HepG2 (cell line): ENCODE results near the gene FAM53C. TPM values are rescaled to one million over a fixed set of nuclear protein-coding genes. Genes with fewer than 3 reads are reported as not detected.

Experiments
- EED ChIP-seq: sonication (generic); formaldehyde crosslinking; IDR thresholded peaks from 2 replicates; pipeline ENCODE4 v1.5.0; 2020; ENCODE audit warnings: mild to moderate bottlenecking, missing genetic modification reagents
- HOXA5 ChIP-seq: sonication (generic); formaldehyde crosslinking; IDR thresholded peaks from 2 replicates; pipeline ENCODE4 v1.4.0; 2020; ENCODE audit warnings: missing genetic modification reagents
- RFXAP ChIP-seq: sonication (generic); formaldehyde crosslinking; IDR thresholded peaks from 2 replicates; pipeline ENCODE4 v1.4.0; 2020; ENCODE audit warnings: missing genetic modification reagents, borderline replicate concordance
- THAP11 ChIP-seq: IDR thresholded peaks from 2 replicates; pipeline ENCODE4 v1.6.1; 2016; ENCODE audit warnings: missing biosample characterization, missing genetic modification reagents
- ZNF232 ChIP-seq: sonication (generic); formaldehyde crosslinking; IDR thresholded peaks from 2 replicates; pipeline ENCODE4 v1.4.0; 2020; ENCODE audit warnings: missing genetic modification reagents, borderline replicate concordance
- ZNF598 ChIP-seq: sonication (generic); formaldehyde crosslinking; IDR thresholded peaks from 2 replicates; pipeline ENCODE4 v1.5.1; 2020; ENCODE audit warnings: mild to moderate bottlenecking, missing genetic modification reagents, borderline replicate concordance
- ZNF883 ChIP-seq: sonication (generic); formaldehyde crosslinking; IDR thresholded peaks from 2 replicates; pipeline ENCODE4 v1.5.1; 2020; ENCODE audit warnings: mild to moderate bottlenecking, missing genetic modification reagents; ENCODE audit errors: not compliant biosample characterization
- polyA plus RNA-seq, 8 experiments: library from polyadenylated mRNA; depleted of rRNA in 3 of 8; stranded (reverse) in 7 of 8; unstranded in 1 of 8; fragments of >200 nt; fragmentation: Illumina TruSeq in 4 of 8; extraction: Trizol in 4 of 8; gene quantifications; 2 replicates each; pipeline versions ENCODE4 v1.2.1 to v1.2.3, GENCODE V29; 2011 to 2016; ENCODE audit warnings: low read depth in 4 of 8, missing spikeins in 1 of 8, mixed read lengths in 1 of 8; ENCODE audit not compliant: insufficient read depth in 1 of 8
- total RNA-seq, 5 experiments: library from RNA; depleted of rRNA; stranded (reverse); fragments of >200 nt; fragmentation: Illumina TruSeq; extraction: Trizol; gene quantifications; 2 replicates each; pipeline ENCODE4 v1.2.3, GENCODE V29; 2016; ENCODE audit warnings: low read depth in 1 of 5
- TF ChIP-seq, protein P1 (sequence below): sonication (generic); formaldehyde crosslinking; IDR thresholded peaks from 2 replicates; pipeline ENCODE4 v1.4.0; 2020; ENCODE audit warnings: mild to moderate bottlenecking, missing genetic modification reagents
- TF ChIP-seq, protein P2 (sequence below): IDR thresholded peaks from 2 replicates; pipeline ENCODE4 v1.6.1; 2012; ENCODE audit warnings: inconsistent platforms
- TF ChIP-seq, protein P3 (sequence below): sonication (generic); formaldehyde crosslinking; IDR thresholded peaks from 2 replicates; pipeline ENCODE4 v1.8.0; 2022; ENCODE audit warnings: mild to moderate bottlenecking, missing genetic modification reagents, moderate library complexity
- TF ChIP-seq, protein P4 (sequence below): sonication (generic); formaldehyde crosslinking; IDR thresholded peaks from 2 replicates; pipeline ENCODE4 v1.5.1; 2020; ENCODE audit warnings: missing genetic modification reagents, mild to moderate bottlenecking, borderline replicate concordance
- TF ChIP-seq, protein P5 (sequence below): sonication (generic); formaldehyde crosslinking; IDR thresholded peaks from 2 replicates; pipeline ENCODE4 v1.5.1; 2020; ENCODE audit warnings: missing genetic modification reagents, mild to moderate bottlenecking, borderline replicate concordance
- TF ChIP-seq, protein P6 (sequence below): sonication (generic); formaldehyde crosslinking; IDR thresholded peaks from 2 replicates; pipeline ENCODE4 v1.4.0; 2020; ENCODE audit warnings: missing genetic modification reagents, mild to moderate bottlenecking, borderline replicate concordance

The FAM53C gene
- total and polyA plus RNA-seq, 2 of the 13 experiments (the other 11 are each of a cell fraction or from before 2014, with no cell fraction given), result 26.9 to 30.1 TPM

DNA sequence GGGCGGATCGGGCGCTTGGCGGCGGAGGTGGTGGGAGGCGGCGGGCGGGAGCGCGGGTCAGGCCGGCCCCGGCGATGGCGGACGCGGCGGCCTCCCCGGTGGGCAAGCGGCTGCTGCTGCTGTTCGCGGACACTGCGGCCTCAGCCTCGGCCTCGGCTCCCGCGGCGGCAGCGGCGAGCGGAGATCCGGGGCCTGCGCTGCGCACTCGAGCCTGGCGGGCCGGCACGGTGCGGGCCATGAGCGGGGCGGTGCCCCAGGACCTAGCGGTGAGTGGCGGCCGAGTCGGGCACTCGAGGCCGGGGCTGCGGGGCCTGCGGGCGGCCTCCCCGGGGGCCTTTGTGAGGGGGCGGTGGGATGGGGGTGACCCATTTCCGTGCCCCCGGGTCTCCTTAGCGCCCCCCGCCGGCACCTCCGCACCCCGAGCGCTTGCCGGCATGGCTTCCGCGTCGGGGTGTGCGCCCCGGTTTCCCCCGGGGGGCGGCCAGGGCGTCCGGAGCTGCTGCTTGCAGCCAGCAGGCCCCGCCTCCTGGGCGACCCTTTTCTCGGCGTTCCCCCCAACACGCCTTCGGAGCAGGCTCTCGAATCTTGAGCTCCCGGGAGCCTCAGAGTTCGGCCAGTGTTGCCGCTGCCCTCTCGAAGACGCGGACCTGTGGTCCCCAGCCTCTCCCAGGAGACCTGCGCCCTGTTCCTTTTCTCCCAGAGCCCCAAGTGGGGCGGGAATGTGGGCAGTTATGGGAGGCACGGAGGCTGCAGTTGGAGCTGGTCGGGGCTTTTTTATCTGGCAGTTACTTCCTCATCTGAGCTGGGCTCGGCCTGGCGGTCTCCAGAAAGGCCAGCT is 14.9 kb downstream of the FAM53C start (continued):
- peak; percentile 31; the same call in 1 of the 2 replicates for TF ChIP-seq HOXA5
- TF ChIP-seq THAP11 (CRISPR knock-in tag), result 0 out of 2 replicates have a peak, but pooled peaks have one; percentile 18
- TF ChIP-seq, protein P1, sequence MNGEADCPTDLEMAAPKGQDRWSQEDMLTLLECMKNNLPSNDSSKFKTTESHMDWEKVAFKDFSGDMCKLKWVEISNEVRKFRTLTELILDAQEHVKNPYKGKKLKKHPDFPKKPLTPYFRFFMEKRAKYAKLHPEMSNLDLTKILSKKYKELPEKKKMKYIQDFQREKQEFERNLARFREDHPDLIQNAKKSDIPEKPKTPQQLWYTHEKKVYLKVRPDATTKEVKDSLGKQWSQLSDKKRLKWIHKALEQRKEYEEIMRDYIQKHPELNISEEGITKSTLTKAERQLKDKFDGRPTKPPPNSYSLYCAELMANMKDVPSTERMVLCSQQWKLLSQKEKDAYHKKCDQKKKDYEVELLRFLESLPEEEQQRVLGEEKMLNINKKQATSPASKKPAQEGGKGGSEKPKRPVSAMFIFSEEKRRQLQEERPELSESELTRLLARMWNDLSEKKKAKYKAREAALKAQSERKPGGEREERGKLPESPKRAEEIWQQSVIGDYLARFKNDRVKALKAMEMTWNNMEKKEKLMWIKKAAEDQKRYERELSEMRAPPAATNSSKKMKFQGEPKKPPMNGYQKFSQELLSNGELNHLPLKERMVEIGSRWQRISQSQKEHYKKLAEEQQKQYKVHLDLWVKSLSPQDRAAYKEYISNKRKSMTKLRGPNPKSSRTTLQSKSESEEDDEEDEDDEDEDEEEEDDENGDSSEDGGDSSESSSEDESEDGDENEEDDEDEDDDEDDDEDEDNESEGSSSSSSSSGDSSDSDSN (CRISPR knock-in tag), result peak; percentile 98; the same call in 1 of the 2 replicates
- 0 out of 2 replicates have a peak, but pooled peaks have one; percentile 4 for TF ChIP-seq RFXAP (CRISPR knock-in tag)
- peak; percentile 41; the same call in 1 of the 2 replicates for TF ChIP-seq ZNF232
- TF ChIP-seq, protein P2, sequence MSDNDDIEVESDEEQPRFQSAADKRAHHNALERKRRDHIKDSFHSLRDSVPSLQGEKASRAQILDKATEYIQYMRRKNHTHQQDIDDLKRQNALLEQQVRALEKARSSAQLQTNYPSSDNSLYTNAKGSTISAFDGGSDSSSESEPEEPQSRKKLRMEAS, result peak; percentile 22; the same call in 1 of the 2 replicates
- peak; percentile 44; the same call in 1 of the 2 replicates for TF ChIP-seq EED (CRISPR knock-in tag)
- no peak for TF ChIP-seq ZNF883 (CRISPR knock-in tag)
- TF ChIP-seq ZNF598 (CRISPR knock-in tag), result peak; percentile 69; the same call in 1 of the 2 replicates
- TF ChIP-seq, protein P3, sequence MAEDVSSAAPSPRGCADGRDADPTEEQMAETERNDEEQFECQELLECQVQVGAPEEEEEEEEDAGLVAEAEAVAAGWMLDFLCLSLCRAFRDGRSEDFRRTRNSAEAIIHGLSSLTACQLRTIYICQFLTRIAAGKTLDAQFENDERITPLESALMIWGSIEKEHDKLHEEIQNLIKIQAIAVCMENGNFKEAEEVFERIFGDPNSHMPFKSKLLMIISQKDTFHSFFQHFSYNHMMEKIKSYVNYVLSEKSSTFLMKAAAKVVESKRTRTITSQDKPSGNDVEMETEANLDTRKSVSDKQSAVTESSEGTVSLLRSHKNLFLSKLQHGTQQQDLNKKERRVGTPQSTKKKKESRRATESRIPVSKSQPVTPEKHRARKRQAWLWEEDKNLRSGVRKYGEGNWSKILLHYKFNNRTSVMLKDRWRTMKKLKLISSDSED (CRISPR knock-in tag), result no peak
- TF ChIP-seq, protein P4, sequence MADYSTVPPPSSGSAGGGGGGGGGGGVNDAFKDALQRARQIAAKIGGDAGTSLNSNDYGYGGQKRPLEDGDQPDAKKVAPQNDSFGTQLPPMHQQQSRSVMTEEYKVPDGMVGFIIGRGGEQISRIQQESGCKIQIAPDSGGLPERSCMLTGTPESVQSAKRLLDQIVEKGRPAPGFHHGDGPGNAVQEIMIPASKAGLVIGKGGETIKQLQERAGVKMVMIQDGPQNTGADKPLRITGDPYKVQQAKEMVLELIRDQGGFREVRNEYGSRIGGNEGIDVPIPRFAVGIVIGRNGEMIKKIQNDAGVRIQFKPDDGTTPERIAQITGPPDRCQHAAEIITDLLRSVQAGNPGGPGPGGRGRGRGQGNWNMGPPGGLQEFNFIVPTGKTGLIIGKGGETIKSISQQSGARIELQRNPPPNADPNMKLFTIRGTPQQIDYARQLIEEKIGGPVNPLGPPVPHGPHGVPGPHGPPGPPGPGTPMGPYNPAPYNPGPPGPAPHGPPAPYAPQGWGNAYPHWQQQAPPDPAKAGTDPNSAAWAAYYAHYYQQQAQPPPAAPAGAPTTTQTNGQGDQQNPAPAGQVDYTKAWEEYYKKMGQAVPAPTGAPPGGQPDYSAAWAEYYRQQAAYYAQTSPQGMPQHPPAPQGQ (CRISPR knock-in tag), result no peak
- TF ChIP-seq, protein P5, sequence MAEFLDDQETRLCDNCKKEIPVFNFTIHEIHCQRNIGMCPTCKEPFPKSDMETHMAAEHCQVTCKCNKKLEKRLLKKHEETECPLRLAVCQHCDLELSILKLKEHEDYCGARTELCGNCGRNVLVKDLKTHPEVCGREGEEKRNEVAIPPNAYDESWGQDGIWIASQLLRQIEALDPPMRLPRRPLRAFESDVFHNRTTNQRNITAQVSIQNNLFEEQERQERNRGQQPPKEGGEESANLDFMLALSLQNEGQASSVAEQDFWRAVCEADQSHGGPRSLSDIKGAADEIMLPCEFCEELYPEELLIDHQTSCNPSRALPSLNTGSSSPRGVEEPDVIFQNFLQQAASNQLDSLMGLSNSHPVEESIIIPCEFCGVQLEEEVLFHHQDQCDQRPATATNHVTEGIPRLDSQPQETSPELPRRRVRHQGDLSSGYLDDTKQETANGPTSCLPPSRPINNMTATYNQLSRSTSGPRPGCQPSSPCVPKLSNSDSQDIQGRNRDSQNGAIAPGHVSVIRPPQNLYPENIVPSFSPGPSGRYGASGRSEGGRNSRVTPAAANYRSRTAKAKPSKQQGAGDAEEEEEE (CRISPR knock-in tag), result no peak
- TF ChIP-seq, protein P6, sequence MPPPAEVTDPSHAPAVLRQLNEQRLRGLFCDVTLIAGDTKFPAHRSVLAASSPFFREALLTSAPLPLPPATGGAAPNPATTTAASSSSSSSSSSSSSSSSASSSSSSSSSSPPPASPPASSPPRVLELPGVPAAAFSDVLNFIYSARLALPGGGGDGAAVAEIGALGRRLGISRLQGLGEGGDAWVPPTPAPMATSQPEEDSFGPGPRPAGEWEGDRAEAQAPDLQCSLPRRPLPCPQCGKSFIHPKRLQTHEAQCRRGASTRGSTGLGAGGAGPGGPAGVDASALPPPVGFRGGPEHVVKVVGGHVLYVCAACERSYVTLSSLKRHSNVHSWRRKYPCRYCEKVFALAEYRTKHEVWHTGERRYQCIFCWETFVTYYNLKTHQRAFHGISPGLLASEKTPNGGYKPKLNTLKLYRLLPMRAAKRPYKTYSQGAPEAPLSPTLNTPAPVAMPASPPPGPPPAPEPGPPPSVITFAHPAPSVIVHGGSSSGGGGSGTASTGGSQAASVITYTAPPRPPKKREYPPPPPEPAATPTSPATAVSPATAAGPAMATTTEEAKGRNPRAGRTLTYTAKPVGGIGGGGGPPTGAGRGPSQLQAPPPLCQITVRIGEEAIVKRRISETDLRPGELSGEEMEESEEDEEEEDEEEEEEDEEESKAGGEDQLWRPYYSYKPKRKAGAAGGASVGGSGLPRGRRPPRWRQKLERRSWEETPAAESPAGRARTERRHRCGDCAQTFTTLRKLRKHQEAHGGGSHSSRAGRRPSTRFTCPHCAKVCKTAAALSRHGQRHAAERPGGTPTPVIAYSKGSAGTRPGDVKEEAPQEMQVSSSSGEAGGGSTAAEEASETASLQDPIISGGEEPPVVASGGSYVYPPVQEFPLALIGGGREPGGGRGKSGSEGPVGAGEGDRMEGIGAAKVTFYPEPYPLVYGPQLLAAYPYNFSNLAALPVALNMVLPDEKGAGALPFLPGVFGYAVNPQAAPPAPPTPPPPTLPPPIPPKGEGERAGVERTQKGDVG (CRISPR knock-in tag), result no peak
